Measurements from ENCODE around the gene INIP.

DNA sequence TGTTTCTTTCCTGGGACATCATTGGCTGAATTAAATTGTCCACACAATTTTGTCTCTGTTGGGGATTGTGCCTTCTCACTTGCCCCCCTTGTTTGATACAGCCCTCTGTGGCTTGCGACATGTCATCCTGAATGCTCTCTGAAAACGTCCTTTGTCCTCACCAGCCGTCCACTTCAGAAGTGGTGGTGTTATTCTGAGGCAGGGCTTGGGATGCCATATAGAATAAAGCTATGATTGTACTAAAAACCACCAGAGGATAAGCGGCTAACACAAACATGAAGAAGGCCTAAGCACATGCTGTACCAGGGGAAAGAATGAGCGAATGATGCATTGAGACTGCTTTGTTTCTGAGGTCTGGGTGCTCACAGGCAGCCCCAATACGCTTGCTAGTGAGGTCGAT, 29.2 kb upstream of the INIP start:
- no peak for TF ChIP-seq EZH2 (IDR thresholded peaks at IDR 0.05; ENCODE audit: insufficient read depth, poor library complexity, severe bottlenecking)
- TF ChIP-seq EZH2phosphoT487 (IDR thresholded peaks at IDR 0.05; ENCODE audit: insufficient read depth, low read depth): no peak

Measured in GM23248 (cell line).